Hair follicular keratinocyte (primary cell): ENCODE data around the gene ZNF383. TPM values are rescaled to one million over a fixed set of nuclear protein-coding genes. Genes with fewer than 3 reads are reported as not detected.

Experiments used
- total RNA-seq: library from RNA; depleted of rRNA; stranded (reverse); fragments of >200 nt; gene quantifications from 2 replicates; pipeline ENCODE4 v1.2.3, GENCODE V29; 2015

The ZNF383 gene
- total RNA-seq = 1.8 and 4.1 TPM in 2 replicates

GRCh38 chr19:37217775-37218591, at the start of gene ZNF383:
TSS of gene ZNF383 (plus strand) at chr19:37218214. CDS start at chr19:37230454, 12,240 bp downstream.

GRCh38 chr19:37172368-37173366, 45.3 kb upstream of the ZNF383 start, which contains the start of gene ZNF585A:
TSS of gene ZNF585A (minus strand) at chr19:37172695. CDS start at chr19:37169910, 2,785 bp downstream.

Other genes starting within 250 kb of the ZNF383 start
- gene ZNF420, start 139.8 kb upstream of the ZNF383 start, total RNA-seq = 2.2 and 4.0 TPM in 2 replicates
- gene ZNF585A, start 45.5 kb upstream of the ZNF383 start, total RNA-seq = 10.2 and 10.9 TPM in 2 replicates
- 7.7 and 8.5 TPM in 2 replicates for gene ZNF585B, start 7.7 kb upstream of the ZNF383 start, total RNA-seq
- 1.2 and 1.6 TPM in 2 replicates for gene ZNF527, start 152.9 kb downstream of the ZNF383 start, total RNA-seq
- gene ZNF569, start 249.2 kb downstream of the ZNF383 start, total RNA-seq = 2.4 and 4.8 TPM in 2 replicates